Gastrocnemius medialis (tissue), 4 donors: ENCODE measurements around the gene GPC2.

Experiments
- CTCF ChIP-seq, 5 experiments: fragments of 450-650 bp in 3 of 5; fragments of 200-600 bp in 2 of 5; sonication (generic) in 2 of 5; IDR thresholded peaks in 4 of 5; conservative IDR thresholded peaks in 1 of 5; 1 replicate in 4 of 5; 2 replicates in 1 of 5; pipeline ENCODE4 v1.5.1; 2016 to 2019; ENCODE audit warnings: antibody characterized with exemption in 5 of 5, mild to moderate bottlenecking in 3 of 5, moderate library complexity in 3 of 5
- POLR2A ChIP-seq, 2 donors: fragments of 450-650 bp; IDR thresholded peaks; one replicate each; pipeline ENCODE4 v1.6.1; 2017; ENCODE audit warnings: antibody characterized with exemption in 2 of 2, mild to moderate bottlenecking in 2 of 2, moderate library complexity in 2 of 2

GRCh38 chr7:100220586-100221230, 43.5 kb upstream of the GPC2 start:
- TF ChIP-seq CTCF (IDR thresholded peaks at IDR 0.05 in 4 of 5, conservative IDR thresholded peaks at IDR 0.05 in 1 of 5) (no peak), POLR2A (IDR thresholded peaks at IDR 0.05) (no peak)
